HG03565 (cell line): ENCODE data around the gene LSM14B.

Experiments
- ATAC-seq: cut with Tn5 transposase; IDR thresholded peaks from one replicate; pipeline ENCODE4 v1.9.1; 2021; ENCODE audit warnings: mild to moderate bottlenecking, moderate library complexity; ENCODE audit not compliant: unreplicated experiment

LSM14B gene

GRCh38 chr20:62160876-62161275 lies 38.6 kb downstream of the LSM14B start:
- ATAC-seq: no peak

- no peak for ATAC-seq
These were observed 39.1 kb downstream of the LSM14B start for GRCh38 chr20:62161347-62161746.

- ATAC-seq: no peak
These were observed 40.6 kb downstream of the LSM14B start for GRCh38 chr20:62162765-62163484.

GRCh38 chr20:62163485-62163865 lies 41.2 kb downstream of the LSM14B start:
- ATAC-seq: no peak

- ATAC-seq: no peak
These were observed 41.9 kb downstream of the LSM14B start for GRCh38 chr20:62163986-62164762.

- no peak for ATAC-seq
These were observed 42.8 kb downstream of the LSM14B start for GRCh38 chr20:62164879-62165761.

- ATAC-seq: no peak
These were observed 43.6 kb downstream of the LSM14B start for GRCh38 chr20:62165762-62166399.

GRCh38 chr20:62167474-62167873 lies 45.2 kb downstream of the LSM14B start:
- no peak for ATAC-seq

- no peak for ATAC-seq
These were observed 45.8 kb downstream of the LSM14B start for GRCh38 chr20:62168061-62168460.

GRCh38 chr20:62168890-62169435 lies 46.7 kb downstream of the LSM14B start:
- ATAC-seq: no peak

GRCh38 chr20:62170536-62170935 lies 48.3 kb downstream of the LSM14B start:
- ATAC-seq: no peak

GRCh38 chr20:62171245-62171644 lies 49.0 kb downstream of the LSM14B start:
- ATAC-seq: no peak

- no peak for ATAC-seq
These were observed 50.4 kb downstream of the LSM14B start for GRCh38 chr20:62172666-62173065.

GRCh38 chr20:62174021-62174804 lies 51.9 kb downstream of the LSM14B start:
- no peak for ATAC-seq

- no peak for ATAC-seq
These were observed 52.8 kb downstream of the LSM14B start for GRCh38 chr20:62174870-62175624.

GRCh38 chr20:62175711-62176110 lies 53.4 kb downstream of the LSM14B start:
- ATAC-seq: no peak

GRCh38 chr20:62176866-62177265 lies 54.6 kb downstream of the LSM14B start:
- no peak for ATAC-seq

- no peak for ATAC-seq
These were observed 55.0 kb downstream of the LSM14B start for GRCh38 chr20:62177307-62177706.
